ENCODE results near the gene KRT7.
"Not testable (repeated sequence)": the region's sequence is repeated elsewhere in the genome, so short reads cannot be mapped to it uniquely, and the experiment has no call there.

Gene KRT7

DNA sequence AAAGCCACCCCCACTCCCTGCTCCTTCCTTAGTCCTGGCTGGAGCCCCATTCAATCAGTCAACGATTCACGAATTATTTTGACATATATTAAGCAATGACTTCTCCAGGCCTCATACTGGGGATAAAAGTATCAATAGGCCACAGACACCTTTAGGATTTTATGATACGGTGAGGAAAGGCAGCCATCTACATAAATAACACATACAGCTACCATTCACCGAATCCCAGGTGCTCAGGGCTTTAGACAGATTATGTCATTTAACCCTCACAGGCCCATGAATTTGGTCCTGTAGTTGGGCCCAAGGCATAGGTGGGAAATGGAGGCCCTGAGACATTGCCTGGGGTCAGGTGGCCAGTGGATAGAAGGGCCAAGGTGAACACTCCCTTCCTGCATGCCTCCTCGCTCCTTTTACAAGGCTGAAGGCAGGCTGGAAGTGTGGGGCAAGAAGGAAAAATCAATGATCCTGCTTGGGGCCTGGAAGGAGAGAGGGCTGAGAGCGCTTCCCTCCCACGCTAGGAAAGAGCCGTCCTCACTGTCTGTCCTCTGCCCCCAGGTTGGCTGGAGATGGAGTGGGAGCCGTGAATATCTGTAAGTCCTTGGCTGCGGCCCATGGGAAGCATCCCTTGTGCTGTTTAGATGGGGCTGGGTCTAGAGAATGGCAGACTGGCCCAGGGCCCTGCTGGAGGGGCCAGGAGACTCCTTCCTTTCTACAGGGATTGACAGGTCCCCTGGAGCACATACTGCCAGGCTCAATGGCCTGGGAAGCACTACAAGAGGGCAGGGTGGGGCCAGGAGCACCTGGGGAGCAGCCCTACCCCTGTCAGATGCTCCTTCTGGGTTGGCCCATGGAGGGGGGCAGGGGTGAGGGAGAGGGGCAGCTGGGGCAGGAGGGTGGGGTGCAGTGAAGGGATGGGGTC lies 14.8 kb downstream of the KRT7 start:
- no peaks in the 10 kb centered on the region for H3K27me3 ChIP-seq (ENCODE audit: insufficient read depth, low read length)
- H2AFZ ChIP-seq (ENCODE audit: low read length, unreplicated experiment), result no peak overlapping the region
- H3K79me2 ChIP-seq (ENCODE audit: control insufficient read depth, insufficient read depth, low read length, unreplicated experiment), result peaks cover 11% of the 10 kb centered on the region
- H3K27ac ChIP-seq (ENCODE audit: low read depth, low read length), result peak overlapping the region; percentile 87; the same call in 1 of the 2 replicates
- no peak overlapping the region for H3K4me3 ChIP-seq (ENCODE audit: low read depth, low read length)
- peaks cover 50% of the 10 kb centered on the region for H3K4me1 ChIP-seq (ENCODE audit: control insufficient read depth, insufficient read depth, low read length, unreplicated experiment)
- no peaks in the 10 kb centered on the region for H3K36me3 ChIP-seq (ENCODE audit: insufficient read depth, low read length)

DNA sequence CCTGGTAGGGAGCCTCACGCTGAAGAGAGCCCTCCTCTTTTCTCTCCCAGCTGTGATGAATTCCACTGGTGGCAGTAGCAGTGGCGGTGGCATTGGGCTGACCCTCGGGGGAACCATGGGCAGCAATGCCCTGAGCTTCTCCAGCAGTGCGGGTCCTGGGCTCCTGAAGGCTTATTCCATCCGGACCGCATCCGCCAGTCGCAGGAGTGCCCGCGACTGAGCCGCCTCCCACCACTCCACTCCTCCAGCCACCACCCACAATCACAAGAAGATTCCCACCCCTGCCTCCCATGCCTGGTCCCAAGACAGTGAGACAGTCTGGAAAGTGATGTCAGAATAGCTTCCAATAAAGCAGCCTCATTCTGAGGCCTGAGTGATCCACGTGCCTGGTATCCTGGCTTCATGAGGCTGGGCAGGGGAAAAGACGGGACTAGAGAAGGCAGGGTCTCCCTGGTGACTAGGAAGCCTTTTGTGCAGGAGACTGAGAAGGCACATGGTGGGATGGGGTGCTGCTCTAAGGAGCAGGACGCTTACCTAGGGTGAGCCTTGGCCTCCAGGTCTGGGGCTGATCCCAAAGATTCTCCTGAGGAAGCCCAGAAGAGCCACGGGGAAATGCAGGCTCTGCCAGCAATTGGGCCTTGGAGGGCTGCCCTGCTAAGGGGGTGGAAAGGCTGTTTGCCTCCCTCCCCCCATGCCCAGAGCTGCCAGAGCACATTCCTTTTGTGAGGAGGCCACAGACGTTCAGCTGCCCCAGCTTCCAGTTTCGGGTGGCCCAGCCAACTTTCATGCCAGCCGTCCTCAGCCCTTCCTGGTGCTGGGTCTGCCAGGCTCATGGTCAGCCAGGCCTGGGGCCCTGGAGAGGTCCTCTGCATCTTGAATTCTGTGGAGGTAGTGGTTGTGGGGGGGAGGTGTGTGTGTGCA lies 15.8 kb downstream of the KRT7 start:
- Histone ChIP-seq H2AFZ (ENCODE audit: low read length, unreplicated experiment) (no peak overlapping the region), H3K79me2 (ENCODE audit: control insufficient read depth, insufficient read depth, low read length, unreplicated experiment) (peaks cover 11% of the 10 kb centered on the region), H3K36me3 (ENCODE audit: insufficient read depth, low read length) (no peaks in the 10 kb centered on the region), H3K4me1 (ENCODE audit: control insufficient read depth, insufficient read depth, low read length, unreplicated experiment) (peaks cover 41% of the 10 kb centered on the region), H3K4me3 (ENCODE audit: low read depth, low read length) (no peak overlapping the region), H3K27ac (ENCODE audit: low read depth, low read length) (no peak overlapping the region), H3K27me3 (ENCODE audit: insufficient read depth, low read length) (no peaks in the 10 kb centered on the region)

DNA sequence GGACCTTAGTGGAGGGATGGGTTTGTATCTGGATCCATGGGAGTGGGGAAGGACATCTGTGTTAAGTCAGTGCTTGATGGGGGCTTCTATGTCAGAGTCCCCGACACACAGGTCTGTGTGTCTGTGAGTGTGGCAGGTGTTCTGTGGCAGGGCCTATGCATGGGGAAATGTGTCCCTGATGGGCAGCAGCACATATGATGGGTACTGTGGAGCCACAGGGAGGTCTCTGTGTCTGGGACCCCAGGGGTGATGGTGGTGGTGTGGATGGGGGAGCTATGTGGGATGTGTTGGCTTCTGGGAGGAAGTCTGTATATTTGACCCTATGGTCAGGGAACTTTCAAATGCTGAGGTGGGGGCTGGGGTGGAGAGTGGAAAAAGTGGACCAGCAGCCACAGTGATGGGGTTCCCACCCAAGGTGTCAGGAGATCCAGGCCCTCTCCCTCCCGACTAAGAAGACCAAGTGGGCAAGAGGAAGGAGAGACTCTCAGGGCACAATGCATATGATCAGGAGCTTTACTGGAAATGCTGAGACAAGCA lies 16.5 kb downstream of the KRT7 start:
- Histone ChIP-seq H3K36me3 (ENCODE audit: insufficient read depth, low read length) (no peaks in the 10 kb centered on the region), H3K79me2 (ENCODE audit: control insufficient read depth, insufficient read depth, low read length, unreplicated experiment) (peaks cover 11% of the 10 kb centered on the region), H2AFZ (ENCODE audit: low read length, unreplicated experiment) (no peak overlapping the region), H3K4me3 (ENCODE audit: low read depth, low read length) (no peak overlapping the region), H3K4me1 (ENCODE audit: control insufficient read depth, insufficient read depth, low read length, unreplicated experiment) (peaks cover 35% of the 10 kb centered on the region), H3K27ac (ENCODE audit: low read depth, low read length) (no peak overlapping the region), H3K27me3 (ENCODE audit: insufficient read depth, low read length) (no peaks in the 10 kb centered on the region)

DNA sequence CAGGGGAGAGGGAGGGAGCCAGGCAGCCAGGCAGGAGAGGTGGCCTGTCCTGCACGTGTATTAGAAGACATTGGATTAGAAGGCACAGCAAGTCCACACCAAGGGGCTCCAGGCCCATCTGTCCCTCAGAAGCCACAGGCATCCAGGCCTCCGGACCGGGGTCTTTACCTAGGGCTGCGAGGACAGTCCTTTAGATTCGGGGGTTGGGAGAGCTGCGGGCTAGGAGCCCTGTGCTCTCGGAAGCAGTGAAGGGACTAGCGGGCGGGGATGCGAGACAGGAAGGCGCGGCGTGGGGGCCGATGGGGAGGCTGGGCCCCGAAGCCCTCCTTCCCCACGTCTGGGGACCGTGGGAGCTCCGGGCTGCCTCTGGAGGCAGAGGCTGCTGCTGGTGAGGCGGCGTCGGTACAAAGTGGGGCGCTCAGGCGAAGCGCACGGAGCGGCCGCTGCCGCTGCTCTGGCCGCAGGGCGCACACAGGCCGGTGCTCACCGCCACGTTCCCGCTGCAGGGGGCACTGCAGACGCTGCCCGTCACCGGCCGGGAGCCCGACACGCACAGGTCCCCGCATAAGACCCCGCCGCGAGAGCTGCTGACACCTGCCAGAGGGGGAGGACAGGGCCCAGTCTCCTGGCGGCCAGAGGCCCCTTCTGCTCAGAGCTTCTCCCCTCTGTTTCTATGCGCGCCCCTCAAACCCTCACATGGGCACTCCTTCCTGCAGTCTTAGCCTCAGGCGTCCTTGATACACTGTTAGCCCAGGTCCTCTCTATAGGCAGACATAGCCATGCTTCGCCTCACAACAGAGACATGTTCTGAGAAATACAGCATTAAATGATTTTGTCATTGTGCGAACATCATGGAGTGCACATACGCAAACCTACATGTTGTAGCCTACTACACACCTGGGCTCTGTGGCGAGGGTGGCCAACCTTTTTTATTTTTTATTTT lies 17.3 kb downstream of the KRT7 start:
- no peak overlapping the region for H2AFZ ChIP-seq (ENCODE audit: low read length, unreplicated experiment)
- H3K36me3 ChIP-seq (ENCODE audit: insufficient read depth, low read length), result no peaks in the 10 kb centered on the region
- H3K4me1 ChIP-seq (ENCODE audit: control insufficient read depth, insufficient read depth, low read length, unreplicated experiment), result peaks cover 27% of the 10 kb centered on the region
- peaks cover 7% of the 10 kb centered on the region for H3K79me2 ChIP-seq (ENCODE audit: control insufficient read depth, insufficient read depth, low read length, unreplicated experiment)
- no peak overlapping the region for H3K27ac ChIP-seq (ENCODE audit: low read depth, low read length)
- H3K4me3 ChIP-seq (ENCODE audit: low read depth, low read length), result no peak overlapping the region
- no peaks in the 10 kb centered on the region for H3K27me3 ChIP-seq (ENCODE audit: insufficient read depth, low read length)

DNA sequence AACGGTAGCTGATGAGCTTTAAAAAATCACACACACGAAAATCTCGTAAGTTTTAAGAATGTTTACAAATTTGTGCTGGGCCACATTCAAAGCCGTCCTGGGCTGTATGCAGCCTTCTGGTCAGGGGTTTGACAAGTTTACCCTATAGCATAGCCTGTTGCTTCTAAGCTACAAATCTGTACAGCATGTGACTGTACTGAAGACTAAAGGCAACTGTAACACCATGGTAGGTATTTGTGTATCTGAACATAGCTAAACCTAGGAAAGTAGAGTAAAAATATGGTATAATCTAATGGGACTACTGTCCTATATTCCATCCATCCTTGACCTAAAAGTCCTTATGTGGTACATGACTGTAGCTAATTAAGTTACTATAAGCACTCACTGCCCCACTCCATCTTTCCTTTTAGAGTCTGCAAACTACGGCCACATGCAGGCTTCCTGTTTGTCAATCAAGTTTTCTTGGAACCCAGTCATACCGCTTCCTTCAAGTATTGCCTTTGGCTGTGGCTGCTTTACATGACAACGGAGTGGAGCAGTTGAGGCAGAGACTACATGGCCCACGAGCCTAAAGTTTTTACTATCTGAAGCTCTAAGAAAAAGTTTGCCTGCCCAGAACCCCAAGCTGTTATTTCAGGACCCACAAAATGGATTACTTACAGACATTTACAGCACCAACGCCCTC lies 18.5 kb downstream of the KRT7 start:
- H2AFZ ChIP-seq (ENCODE audit: low read length, unreplicated experiment), result no peak overlapping the region
- H3K36me3 ChIP-seq (ENCODE audit: insufficient read depth, low read length), result no peaks in the 10 kb centered on the region
- H3K27me3 ChIP-seq (ENCODE audit: insufficient read depth, low read length), result no peaks in the 10 kb centered on the region
- peaks cover 15% of the 10 kb centered on the region for H3K4me1 ChIP-seq (ENCODE audit: control insufficient read depth, insufficient read depth, low read length, unreplicated experiment)
- H3K79me2 ChIP-seq (ENCODE audit: control insufficient read depth, insufficient read depth, low read length, unreplicated experiment), result no peaks in the 10 kb centered on the region
- no peak overlapping the region for H3K27ac ChIP-seq (ENCODE audit: low read depth, low read length)
- H3K4me3 ChIP-seq (ENCODE audit: low read depth, low read length), result no peak overlapping the region

DNA sequence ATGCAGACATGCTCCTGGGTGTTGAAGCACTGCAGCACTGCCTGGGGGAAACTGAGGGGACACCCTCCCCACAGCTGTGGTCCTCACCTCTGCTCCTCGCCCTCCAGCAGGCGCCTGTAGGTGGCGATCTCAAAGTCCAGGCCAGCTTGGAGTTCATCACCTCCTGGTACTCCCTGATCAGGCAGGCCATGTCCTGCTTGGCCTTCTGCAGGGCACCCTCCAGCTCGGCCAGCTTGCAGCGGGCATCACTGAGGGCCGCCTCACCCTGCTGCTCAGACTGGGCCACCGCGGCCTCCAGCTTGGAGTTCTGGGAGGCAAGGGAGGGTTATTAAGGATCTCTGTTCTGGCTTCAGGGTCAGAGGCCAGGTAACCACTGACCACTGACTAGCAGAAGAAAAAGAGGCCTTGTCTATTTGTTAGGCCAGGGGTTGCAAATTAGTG lies 19.2 kb downstream of the KRT7 start:
- not testable (repeated sequence) for H3K27ac ChIP-seq (ENCODE audit: low read depth, low read length); H3K27me3 ChIP-seq (ENCODE audit: insufficient read depth, low read length); H3K4me3 ChIP-seq (ENCODE audit: low read depth, low read length); H3K79me2 ChIP-seq (ENCODE audit: control insufficient read depth, insufficient read depth, low read length, unreplicated experiment); H3K4me1 ChIP-seq (ENCODE audit: control insufficient read depth, insufficient read depth, low read length, unreplicated experiment); H3K36me3 ChIP-seq (ENCODE audit: insufficient read depth, low read length); H2AFZ ChIP-seq (ENCODE audit: low read length, unreplicated experiment)

DNA sequence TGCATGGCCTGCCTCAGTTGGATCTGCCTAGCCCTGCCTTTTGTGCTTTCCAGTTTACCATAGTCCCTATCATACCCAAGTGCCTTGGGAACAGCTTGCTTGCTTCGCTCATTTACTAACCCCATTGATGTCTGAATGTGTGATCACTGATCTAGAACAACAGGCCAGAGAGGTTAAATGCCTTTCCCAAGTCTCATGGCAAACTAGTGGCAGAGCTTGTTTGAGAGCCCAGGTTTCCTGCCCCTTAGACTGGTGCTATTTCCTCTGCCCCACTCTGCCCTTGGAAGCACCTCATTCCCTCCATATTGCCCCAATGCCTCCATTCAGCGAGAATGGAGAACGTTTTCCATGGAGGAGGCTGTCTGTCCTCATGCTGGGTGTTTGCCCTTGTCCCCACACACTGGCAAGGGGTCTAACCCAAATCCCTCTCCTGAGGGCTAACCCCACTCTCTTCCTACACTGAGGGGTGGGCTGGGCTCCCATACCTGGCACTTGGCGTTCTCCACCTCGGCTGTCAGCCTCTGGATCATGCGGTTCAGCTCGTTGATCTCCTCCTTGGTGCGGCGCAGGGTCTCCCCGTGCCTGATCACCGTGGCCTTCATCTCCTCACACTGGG lies 19.8 kb downstream of the KRT7 start:
- Histone ChIP-seq H3K27me3 (ENCODE audit: insufficient read depth, low read length) (no peaks in the 10 kb centered on the region; the same call in 1 of the 2 replicates), H3K79me2 (ENCODE audit: control insufficient read depth, insufficient read depth, low read length, unreplicated experiment) (no peaks in the 10 kb centered on the region), H3K27ac (ENCODE audit: low read depth, low read length) (no peak overlapping the region), H2AFZ (ENCODE audit: low read length, unreplicated experiment) (no peak overlapping the region), H3K4me1 (ENCODE audit: control insufficient read depth, insufficient read depth, low read length, unreplicated experiment) (peaks cover 2% of the 10 kb centered on the region), H3K36me3 (ENCODE audit: insufficient read depth, low read length) (no peaks in the 10 kb centered on the region), H3K4me3 (ENCODE audit: low read depth, low read length) (no peak overlapping the region)

DNA sequence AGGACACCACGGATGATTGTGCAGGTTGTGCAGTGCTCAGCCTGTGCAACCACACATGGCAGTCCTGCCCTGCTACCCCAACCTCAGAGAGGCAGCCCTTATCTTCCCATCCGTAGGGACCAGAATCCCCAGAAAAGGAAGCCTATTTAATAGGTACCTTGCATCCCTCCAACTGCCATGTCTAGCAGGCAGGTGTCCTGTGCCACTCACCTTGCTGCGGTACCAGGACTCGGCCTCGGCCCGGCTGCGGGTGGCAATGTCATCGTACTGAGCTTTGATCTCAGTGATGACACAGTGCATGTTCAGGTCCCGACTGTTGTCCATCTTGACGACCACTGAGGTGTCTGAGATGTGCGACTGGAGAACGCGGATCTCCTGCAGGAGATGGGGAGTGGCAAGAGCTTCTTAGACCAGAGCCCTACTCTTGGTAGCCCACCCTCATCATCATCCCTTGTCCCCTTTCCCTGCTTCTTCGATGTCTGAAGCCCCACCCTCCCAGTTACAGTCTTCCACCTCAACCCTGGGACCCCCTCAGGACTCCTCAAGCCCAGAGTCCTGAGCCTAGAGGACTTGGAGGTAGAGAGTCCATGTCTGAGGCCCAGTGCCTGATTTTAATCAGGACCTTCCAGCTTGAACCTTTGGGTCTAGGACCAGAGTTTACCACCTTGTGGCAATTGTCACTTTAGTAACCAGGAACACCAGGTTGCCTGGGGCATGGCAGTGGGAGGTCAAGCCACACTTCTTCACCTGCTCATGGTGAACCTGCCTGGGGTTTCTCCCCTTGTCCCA lies 20.5 kb downstream of the KRT7 start:
- Histone ChIP-seq H3K4me3 (ENCODE audit: low read depth, low read length) (no peak overlapping the region), H3K79me2 (ENCODE audit: control insufficient read depth, insufficient read depth, low read length, unreplicated experiment) (no peaks in the 10 kb centered on the region), H3K4me1 (ENCODE audit: control insufficient read depth, insufficient read depth, low read length, unreplicated experiment) (no peaks in the 10 kb centered on the region), H3K27me3 (ENCODE audit: insufficient read depth, low read length) (peaks cover 4% of the 10 kb centered on the region), H2AFZ (ENCODE audit: low read length, unreplicated experiment) (no peak overlapping the region), H3K27ac (ENCODE audit: low read depth, low read length) (no peak overlapping the region), H3K36me3 (ENCODE audit: insufficient read depth, low read length) (no peaks in the 10 kb centered on the region)
